ENCODE data around the gene TPST1. TPM values are rescaled to one million over a fixed set of nuclear protein-coding genes. Genes with fewer than 3 reads are reported as not detected.

The TPST1 gene
- total RNA-seq, 1 experiment from 2014 or later = 14.9 TPM

- Histone ChIP-seq H3K27ac (no peak overlapping the region), H3K27me3 (ENCODE audit: insufficient read depth, low read depth) (no peaks in the 10 kb centered on the region), H3K4me3 (no peak overlapping the region), H4K20me1 (ENCODE audit: insufficient read depth) (no peaks in the 10 kb centered on the region), H3K4me1 (replicated peaks; ENCODE audit: insufficient read depth) (no peaks in the 10 kb centered on the region), H3K4me2 (no peak overlapping the region), H2AFZ (no peak overlapping the region), H3K9me3 (ENCODE audit: insufficient read depth, low read depth) (no peaks in the 10 kb centered on the region), H3K9me2 (ENCODE audit: insufficient read depth) (no peaks in the 10 kb centered on the region), H3F3A (ENCODE audit: insufficient read depth, low read depth) (no peaks in the 10 kb centered on the region), H3K36me3 (ENCODE audit: low read depth) (no peaks in the 10 kb centered on the region; the same call in 1 of the 2 replicates), H3K79me2 (ENCODE audit: low read depth) (no peaks in the 10 kb centered on the region)
- CTCF ChIA-PET = no interaction called here
- no peak for TF ChIP-seq EZH2 (IDR thresholded peaks at IDR 0.05; ENCODE audit: low read depth)
- no peak for TF ChIP-seq CTCF (conservative IDR thresholded peaks at IDR 0.05)
- intact Hi-C loops (cut with micrococcal nuclease; ENCODE audit: unreplicated experiment) = no loop called here
- no TSS peak for BruUV-seq (replicated peaks)
- no peak for DNase-seq
- POLR2A ChIA-PET (ENCODE audit: unreplicated experiment) = no interaction called here
These were observed 42.4 kb downstream of the TPST1 start for GRCh38 chr7:66247380-66248078.

GRCh38 chr7:66250711-66251110, 45.6 kb downstream of the TPST1 start:
- Histone ChIP-seq H3K27ac (no peak overlapping the region), H4K20me1 (ENCODE audit: insufficient read depth) (no peaks in the 10 kb centered on the region), H3F3A (ENCODE audit: insufficient read depth, low read depth) (no peaks in the 10 kb centered on the region), H3K4me3 (no peak overlapping the region), H3K36me3 (ENCODE audit: low read depth) (no peaks in the 10 kb centered on the region; the same call in 1 of the 2 replicates), H3K79me2 (ENCODE audit: low read depth) (no peaks in the 10 kb centered on the region), H2AFZ (no peak overlapping the region), H3K4me2 (no peak overlapping the region), H3K27me3 (ENCODE audit: insufficient read depth, low read depth) (no peaks in the 10 kb centered on the region), H3K4me1 (replicated peaks; ENCODE audit: insufficient read depth) (no peaks in the 10 kb centered on the region), H3K9me2 (ENCODE audit: insufficient read depth) (no peaks in the 10 kb centered on the region), H3K9me3 (ENCODE audit: insufficient read depth, low read depth) (no peaks in the 10 kb centered on the region; the same call in 1 of the 2 replicates)
- BruUV-seq (replicated peaks) = no TSS peak
- CTCF ChIA-PET = no interaction called here
- intact Hi-C loops (cut with micrococcal nuclease; ENCODE audit: unreplicated experiment) = no loop called here
- TF ChIP-seq CTCF (conservative IDR thresholded peaks at IDR 0.05) = no peak
- TF ChIP-seq EZH2 (IDR thresholded peaks at IDR 0.05; ENCODE audit: low read depth) = no peak
- no peak for DNase-seq
- POLR2A ChIA-PET (ENCODE audit: unreplicated experiment) = no interaction called here

- Histone ChIP-seq H3K36me3 (ENCODE audit: low read depth) (no peaks in the 10 kb centered on the region; the same call in 1 of the 2 replicates), H4K20me1 (ENCODE audit: insufficient read depth) (no peaks in the 10 kb centered on the region), H3K79me2 (ENCODE audit: low read depth) (no peaks in the 10 kb centered on the region), H3K9me3 (ENCODE audit: insufficient read depth, low read depth) (no peaks in the 10 kb centered on the region; the same call in 1 of the 2 replicates), H3K27me3 (ENCODE audit: insufficient read depth, low read depth) (no peaks in the 10 kb centered on the region), H2AFZ (no peak overlapping the region), H3K4me2 (no peak overlapping the region), H3K4me1 (replicated peaks; ENCODE audit: insufficient read depth) (no peaks in the 10 kb centered on the region), H3K27ac (no peak overlapping the region), H3K4me3 (no peak overlapping the region), H3F3A (ENCODE audit: insufficient read depth, low read depth) (no peaks in the 10 kb centered on the region), H3K9me2 (ENCODE audit: insufficient read depth) (no peaks in the 10 kb centered on the region)
- POLR2A ChIA-PET (ENCODE audit: unreplicated experiment) = no interaction called here
- CTCF ChIA-PET = no interaction called here
- no peak for DNase-seq
- no TSS peak for BruUV-seq (replicated peaks)
- intact Hi-C loops (cut with micrococcal nuclease; ENCODE audit: unreplicated experiment) = no loop called here
- TF ChIP-seq CTCF (conservative IDR thresholded peaks at IDR 0.05) (no peak), EZH2 (IDR thresholded peaks at IDR 0.05; ENCODE audit: low read depth) (no peak)
These were observed 50.5 kb downstream of the TPST1 start for GRCh38 chr7:66255534-66256100.

Measured in PC-9 (cell line).